Nephron progenitor cell (in vitro differentiated cells): ENCODE data around the gene UVRAG.

ENCODE experiments used
- DNase-seq: peaks from one replicate; pipeline ENCODE4 v3.0.0; 2021
- H3K27ac Mint-ChIP-seq: 2 replicates; pipeline ENCODE4 v1.8.0; 2021; ENCODE audit warnings: mild to moderate bottlenecking, moderate library complexity, mixed read lengths
- H3K27me3 Mint-ChIP-seq: 2 replicates; pipeline ENCODE4 v1.8.0; 2021; ENCODE audit warnings: mild to moderate bottlenecking, low read depth, mixed read lengths; ENCODE audit not compliant: poor library complexity
- H3K36me3 Mint-ChIP-seq: 2 replicates; pipeline ENCODE4 v1.8.0; 2021; ENCODE audit warnings: low read depth, mixed read lengths
- H3K4me1 Mint-ChIP-seq: 2 replicates; pipeline ENCODE4 v1.8.0; 2021; ENCODE audit warnings: mixed read lengths
- H3K4me3 Mint-ChIP-seq: 2 replicates; pipeline ENCODE4 v1.8.0; 2021; ENCODE audit warnings: mild to moderate bottlenecking, moderate library complexity, mixed read lengths
- H3K9me3 Mint-ChIP-seq: 2 replicates; pipeline ENCODE4 v1.8.0; 2021; ENCODE audit warnings: mild to moderate bottlenecking, moderate library complexity, mixed read lengths
- TF ChIP-seq, protein P1 (sequence below): fragments of 200-600 bp; sonication (generic); IDR thresholded peaks from 2 replicates; pipeline ENCODE4 v1.5.0; 2021; ENCODE audit warnings: antibody characterized with exemption

Gene UVRAG

GRCh38 chr11:75902631-75903030, 87.6 kb downstream of the UVRAG start:
- Mint-ChIP-seq H3K27ac (no peak overlapping the region), H3K36me3 (no peaks in the 10 kb centered on the region), H3K9me3 (no peaks in the 10 kb centered on the region), H3K4me1 (no peaks in the 10 kb centered on the region), H3K4me3 (no peak overlapping the region), H3K27me3 (peaks cover 3% of the 10 kb centered on the region)
- TF ChIP-seq, protein P1, sequence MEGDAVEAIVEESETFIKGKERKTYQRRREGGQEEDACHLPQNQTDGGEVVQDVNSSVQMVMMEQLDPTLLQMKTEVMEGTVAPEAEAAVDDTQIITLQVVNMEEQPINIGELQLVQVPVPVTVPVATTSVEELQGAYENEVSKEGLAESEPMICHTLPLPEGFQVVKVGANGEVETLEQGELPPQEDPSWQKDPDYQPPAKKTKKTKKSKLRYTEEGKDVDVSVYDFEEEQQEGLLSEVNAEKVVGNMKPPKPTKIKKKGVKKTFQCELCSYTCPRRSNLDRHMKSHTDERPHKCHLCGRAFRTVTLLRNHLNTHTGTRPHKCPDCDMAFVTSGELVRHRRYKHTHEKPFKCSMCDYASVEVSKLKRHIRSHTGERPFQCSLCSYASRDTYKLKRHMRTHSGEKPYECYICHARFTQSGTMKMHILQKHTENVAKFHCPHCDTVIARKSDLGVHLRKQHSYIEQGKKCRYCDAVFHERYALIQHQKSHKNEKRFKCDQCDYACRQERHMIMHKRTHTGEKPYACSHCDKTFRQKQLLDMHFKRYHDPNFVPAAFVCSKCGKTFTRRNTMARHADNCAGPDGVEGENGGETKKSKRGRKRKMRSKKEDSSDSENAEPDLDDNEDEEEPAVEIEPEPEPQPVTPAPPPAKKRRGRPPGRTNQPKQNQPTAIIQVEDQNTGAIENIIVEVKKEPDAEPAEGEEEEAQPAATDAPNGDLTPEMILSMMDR = no peak
- DNase-seq = no peak

GRCh38 chr11:75903276-75903675, 88.3 kb downstream of the UVRAG start:
- H3K4me3 Mint-ChIP-seq = no peak overlapping the region
- H3K4me1 Mint-ChIP-seq = no peaks in the 10 kb centered on the region
- DNase-seq = no peak
- H3K9me3 Mint-ChIP-seq = no peaks in the 10 kb centered on the region
- TF ChIP-seq, protein P1 = no peak
- H3K36me3 Mint-ChIP-seq = no peaks in the 10 kb centered on the region
- H3K27me3 Mint-ChIP-seq = peaks cover 3% of the 10 kb centered on the region
- no peak overlapping the region for H3K27ac Mint-ChIP-seq

GRCh38 chr11:75905434-75905833, 90.4 kb downstream of the UVRAG start:
- Mint-ChIP-seq H3K27me3 (peaks cover 3% of the 10 kb centered on the region), H3K4me1 (no peaks in the 10 kb centered on the region), H3K4me3 (no peak overlapping the region), H3K27ac (no peak overlapping the region), H3K9me3 (no peaks in the 10 kb centered on the region), H3K36me3 (no peaks in the 10 kb centered on the region)
- no peak for DNase-seq
- TF ChIP-seq, protein P1 = no peak

DNA sequence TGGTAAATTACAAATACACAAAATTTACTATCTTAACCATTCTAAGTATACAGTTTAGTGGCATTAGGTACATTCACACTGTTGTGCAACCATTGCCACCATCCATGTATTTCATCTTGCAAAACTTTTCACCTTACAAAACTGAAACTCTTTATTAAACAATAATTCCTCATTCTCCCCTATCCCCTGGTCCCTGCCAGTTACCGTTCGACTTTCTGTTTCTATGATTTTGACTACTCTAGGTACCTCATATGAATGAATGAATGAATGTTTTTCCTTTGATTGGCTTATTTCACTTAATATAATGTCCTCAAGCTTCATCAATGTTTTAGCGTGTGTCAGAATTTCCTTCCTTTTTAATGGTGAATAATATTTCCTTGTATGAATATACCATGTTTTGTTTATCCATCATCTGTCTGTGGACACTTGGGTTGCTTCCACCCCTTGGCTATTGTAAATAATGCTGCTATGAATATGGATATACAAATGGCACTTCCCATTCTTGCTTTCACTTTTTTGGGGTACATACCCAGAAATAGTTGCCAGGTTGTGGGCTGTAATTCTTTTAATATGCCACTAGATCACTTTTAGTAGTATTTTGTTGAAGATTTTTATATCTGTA, 93.0 kb downstream of the UVRAG start:
- TF ChIP-seq, protein P1 = no peak
- Mint-ChIP-seq H3K9me3 (no peaks in the 10 kb centered on the region), H3K27me3 (no peaks in the 10 kb centered on the region), H3K27ac (no peak overlapping the region), H3K4me1 (no peaks in the 10 kb centered on the region), H3K4me3 (no peak overlapping the region), H3K36me3 (peaks cover 11% of the 10 kb centered on the region)
- DNase-seq = no peak

DNA sequence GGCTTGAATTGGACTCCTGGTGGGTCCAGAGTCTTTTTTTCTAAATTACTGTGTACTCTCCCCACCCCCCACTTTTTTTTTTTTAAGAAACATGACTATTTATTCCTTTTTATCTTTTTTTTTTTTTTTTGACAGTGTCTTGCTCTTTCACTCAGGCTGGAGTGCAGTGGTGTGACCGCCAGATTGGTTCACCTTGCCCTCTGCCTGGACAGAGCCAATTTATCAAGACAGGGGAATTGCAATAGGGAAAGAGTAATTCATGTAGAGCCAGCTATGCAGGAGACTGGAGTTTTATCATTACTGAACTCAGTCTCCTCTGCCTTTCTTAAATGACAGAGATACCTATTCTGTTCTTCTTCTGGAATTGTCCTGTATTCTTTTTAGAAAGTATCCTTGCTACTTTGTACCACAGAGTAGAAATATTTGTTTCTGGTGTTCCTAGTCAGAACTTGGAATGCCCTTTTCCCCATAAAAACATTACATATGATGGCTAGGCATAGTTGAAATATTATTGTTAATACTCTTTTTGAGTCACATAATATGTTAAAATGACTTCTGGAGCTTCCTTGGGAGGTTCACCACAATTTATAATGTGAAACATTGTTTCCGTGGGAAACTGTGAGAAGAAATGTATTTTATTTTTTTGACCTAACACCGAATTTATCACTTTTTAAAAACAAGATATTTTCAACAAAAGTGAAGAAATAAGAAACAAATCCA, 95.6 kb downstream of the UVRAG start:
- DNase-seq = no peak
- Mint-ChIP-seq H3K27me3 (no peaks in the 10 kb centered on the region), H3K36me3 (peaks cover 17% of the 10 kb centered on the region), H3K4me3 (no peak overlapping the region), H3K27ac (no peak overlapping the region), H3K4me1 (no peaks in the 10 kb centered on the region), H3K9me3 (no peaks in the 10 kb centered on the region)
- TF ChIP-seq, protein P1 = no peak

GRCh38 chr11:75911459-75911858, 96.4 kb downstream of the UVRAG start:
- TF ChIP-seq, protein P1 = no peak
- H3K4me1 Mint-ChIP-seq = no peaks in the 10 kb centered on the region
- peaks cover 17% of the 10 kb centered on the region for H3K36me3 Mint-ChIP-seq
- H3K27ac Mint-ChIP-seq = no peak overlapping the region
- H3K4me3 Mint-ChIP-seq = no peak overlapping the region
- DNase-seq = no peak
- no peaks in the 10 kb centered on the region for H3K27me3 Mint-ChIP-seq
- H3K9me3 Mint-ChIP-seq = no peaks in the 10 kb centered on the region
